Upper lobe of left lung (tissue), 4 donors: ENCODE results near the gene MRPL16.

Experiments used
- EP300 ChIP-seq, 4 donors: sonication (generic); formaldehyde crosslinking; IDR thresholded peaks; one replicate each; pipeline ENCODE4 v1.5.1; 2017; ENCODE audit warnings: antibody characterized with exemption in 4 of 4, control low read depth in 2 of 4
- POLR2A ChIP-seq, 4 donors: fragments of 450-650 bp; IDR thresholded peaks; one replicate each; pipeline ENCODE4 v1.5.1; 2016 to 2017; ENCODE audit warnings: antibody characterized with exemption in 4 of 4, mild to moderate bottlenecking in 2 of 4
- TF ChIP-seq, protein P1 (sequence below), 6 experiments: fragments of 450-650 bp in 4 of 6; fragments of 200-600 bp in 2 of 6; sonication (generic) in 2 of 6; IDR thresholded peaks; one replicate each; pipeline ENCODE4 v1.5.1; 2016 to 2019; ENCODE audit warnings: antibody characterized with exemption in 6 of 6

DNA sequence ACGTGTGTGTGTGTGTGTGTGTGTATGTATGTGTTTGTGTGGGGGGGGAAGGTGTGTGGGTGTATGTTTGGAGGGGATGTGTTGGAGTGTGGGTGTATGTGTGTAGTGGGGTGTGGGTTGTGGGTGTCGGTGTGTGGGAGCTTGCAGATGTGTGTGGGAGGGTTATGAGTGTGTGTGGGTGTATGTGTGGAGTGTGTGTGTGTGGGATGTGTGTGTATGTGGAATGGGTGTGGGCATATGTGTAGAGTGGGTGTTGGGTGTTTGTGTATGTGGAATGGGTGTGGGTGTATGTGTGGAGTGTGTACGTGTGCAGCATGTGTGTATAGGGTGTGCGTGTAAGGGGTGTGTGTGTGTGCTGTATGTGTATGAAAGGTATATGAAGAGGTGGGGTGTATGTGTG is 40.8 kb downstream of the MRPL16 start:
- TF ChIP-seq, protein P1, sequence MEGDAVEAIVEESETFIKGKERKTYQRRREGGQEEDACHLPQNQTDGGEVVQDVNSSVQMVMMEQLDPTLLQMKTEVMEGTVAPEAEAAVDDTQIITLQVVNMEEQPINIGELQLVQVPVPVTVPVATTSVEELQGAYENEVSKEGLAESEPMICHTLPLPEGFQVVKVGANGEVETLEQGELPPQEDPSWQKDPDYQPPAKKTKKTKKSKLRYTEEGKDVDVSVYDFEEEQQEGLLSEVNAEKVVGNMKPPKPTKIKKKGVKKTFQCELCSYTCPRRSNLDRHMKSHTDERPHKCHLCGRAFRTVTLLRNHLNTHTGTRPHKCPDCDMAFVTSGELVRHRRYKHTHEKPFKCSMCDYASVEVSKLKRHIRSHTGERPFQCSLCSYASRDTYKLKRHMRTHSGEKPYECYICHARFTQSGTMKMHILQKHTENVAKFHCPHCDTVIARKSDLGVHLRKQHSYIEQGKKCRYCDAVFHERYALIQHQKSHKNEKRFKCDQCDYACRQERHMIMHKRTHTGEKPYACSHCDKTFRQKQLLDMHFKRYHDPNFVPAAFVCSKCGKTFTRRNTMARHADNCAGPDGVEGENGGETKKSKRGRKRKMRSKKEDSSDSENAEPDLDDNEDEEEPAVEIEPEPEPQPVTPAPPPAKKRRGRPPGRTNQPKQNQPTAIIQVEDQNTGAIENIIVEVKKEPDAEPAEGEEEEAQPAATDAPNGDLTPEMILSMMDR (IDR thresholded peaks at IDR 0.05) = no peak
- no peak for TF ChIP-seq EP300 (IDR thresholded peaks at IDR 0.05)
- no peak for TF ChIP-seq POLR2A (IDR thresholded peaks at IDR 0.05)
